Measurements from ENCODE around the gene RHOXF1.
"Not testable (repeated sequence)": the region's sequence is repeated elsewhere in the genome, so short reads cannot be mapped to it uniquely, and the experiment has no call there.

Gene RHOXF1

DNA sequence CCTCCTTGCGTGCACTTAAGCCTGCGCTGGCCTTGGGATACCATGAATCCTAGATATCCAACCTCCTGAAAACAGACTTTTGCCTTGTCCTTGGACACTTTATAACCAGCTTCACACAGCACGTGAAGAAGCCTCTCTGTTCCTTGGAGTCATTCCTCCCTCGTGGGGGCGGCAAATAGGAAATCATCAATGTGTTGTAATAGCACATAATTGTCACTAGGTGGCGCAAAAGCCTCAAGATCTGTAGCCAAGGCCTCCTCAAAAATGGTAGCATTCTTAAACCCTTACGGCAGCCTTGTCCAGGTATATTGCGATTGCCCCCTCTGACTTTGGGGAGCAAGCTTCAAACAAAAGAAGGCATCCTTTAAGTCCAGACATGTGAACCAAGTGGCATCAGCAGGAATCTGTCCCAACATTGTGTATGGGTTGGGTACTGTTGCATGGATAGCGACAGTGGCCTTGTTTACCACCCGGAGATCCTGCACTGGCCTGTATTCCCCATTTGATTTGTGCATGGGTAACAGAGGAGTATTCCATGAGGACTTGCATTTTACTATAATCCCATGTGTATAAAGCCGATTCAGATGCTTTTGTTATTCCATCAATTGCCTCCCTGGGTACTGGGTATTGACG is 30.0 kb downstream of the RHOXF1 start:
- not testable (repeated sequence) for DNase-seq

DNA sequence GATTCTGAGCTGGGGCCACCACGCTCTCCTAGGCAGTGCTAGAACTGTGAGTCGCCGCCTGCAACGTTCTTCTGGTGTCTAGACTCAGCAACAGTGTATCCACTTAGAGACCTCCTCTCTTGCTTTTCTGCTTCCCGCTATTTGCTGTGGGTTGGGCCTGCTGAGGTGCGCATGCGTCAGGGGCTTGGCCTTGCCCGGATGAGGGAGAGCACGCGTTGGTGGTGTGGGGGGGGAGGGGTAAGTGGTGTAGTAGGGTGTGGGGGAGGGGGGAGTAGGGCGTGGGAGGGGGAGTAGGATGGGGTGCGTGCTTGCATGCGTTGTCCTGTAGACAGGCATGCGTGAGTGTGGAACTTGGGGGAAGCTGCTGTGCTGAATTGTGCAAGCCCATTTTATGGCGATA is 38.1 kb downstream of the RHOXF1 start, which contains the start of gene RHOXF2B:
Gene RHOXF2B, minus strand, starts transcription at position 101 of the 400 bp plus-strand sequence. CDS start 138 bp downstream, outside the sequence.
- DNase-seq: not testable (repeated sequence)

GRCh38 chrX:120066169-120066568 is 49.5 kb downstream of the RHOXF1 start:
- DNase-seq: not testable (repeated sequence)

All from T-helper 1 cell (primary cell).